ENCODE results near the gene JAML.

Gene JAML

DNA sequence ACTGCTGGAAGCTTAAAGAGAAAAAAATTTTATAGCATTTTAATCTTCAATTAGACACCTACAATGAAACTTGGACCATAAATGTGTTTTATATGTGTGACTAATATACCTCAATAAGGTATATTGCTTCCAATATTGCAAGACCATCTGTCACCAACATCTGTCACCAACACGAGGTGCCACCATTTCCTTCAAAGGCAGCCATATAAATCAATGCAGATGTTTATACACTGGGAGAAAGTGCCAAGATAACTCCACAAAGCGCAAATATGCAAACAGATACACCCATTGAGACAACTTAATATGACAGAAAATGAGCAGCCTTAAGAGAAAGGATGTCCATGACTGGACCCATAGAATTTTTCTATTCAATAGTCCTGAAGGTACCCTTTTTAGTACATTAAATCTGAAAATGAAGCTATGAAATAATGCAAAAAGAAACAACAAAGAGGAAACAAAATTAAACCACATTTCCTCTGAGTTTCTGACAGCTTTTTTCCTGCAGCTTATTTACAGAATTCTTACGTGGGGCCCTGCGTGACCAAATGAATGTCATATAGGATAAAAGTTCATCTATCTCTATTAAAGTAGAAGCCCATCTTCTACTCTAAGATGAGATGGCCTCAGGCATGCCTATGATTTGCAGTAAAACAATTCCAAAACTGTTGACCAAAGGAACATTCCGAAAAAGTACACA, 14.8 kb upstream of the JAML start:
- DNase-seq (ENCODE audit: low spot score) = no peak

DNA sequence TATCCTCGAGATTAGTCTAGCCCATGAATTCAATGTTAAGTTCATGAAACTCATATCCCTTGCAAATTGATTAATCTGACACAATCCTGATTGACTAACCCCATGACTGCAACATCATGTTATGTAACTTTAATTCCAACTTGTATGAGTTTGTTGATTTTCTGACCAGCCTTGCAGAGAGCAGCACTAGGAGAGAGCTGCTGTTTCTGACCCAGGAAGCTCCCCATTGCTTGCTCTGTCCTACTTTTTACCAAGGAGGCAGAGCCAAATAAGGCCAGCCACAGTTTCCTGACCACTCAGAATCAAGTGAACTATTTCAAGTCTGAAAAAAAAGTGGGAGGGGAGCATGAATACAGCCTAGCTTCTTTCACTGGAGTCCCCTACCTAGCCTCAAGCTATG, 14.1 kb upstream of the JAML start:
- no peak for DNase-seq (ENCODE audit: low spot score)

DNA sequence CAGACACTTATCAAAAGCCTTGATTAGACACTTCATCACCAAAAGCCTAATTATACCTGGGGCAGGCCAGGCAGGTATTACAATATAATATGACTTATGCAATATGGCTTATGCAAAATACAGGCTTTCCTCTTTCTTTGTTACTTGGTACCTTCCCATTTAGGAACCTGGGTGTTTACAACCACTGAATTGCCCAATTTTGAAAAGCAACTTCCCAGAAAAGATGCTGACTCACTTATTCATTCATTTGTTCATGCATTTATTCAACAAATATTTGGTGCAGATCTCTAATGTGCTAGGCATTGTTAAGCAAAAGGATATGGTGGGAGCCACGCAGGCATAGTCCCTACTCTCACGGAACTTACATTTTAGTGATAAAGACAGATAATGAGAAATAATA, 13.6 kb upstream of the JAML start:
- DNase-seq (ENCODE audit: low spot score) = no peak

DNA sequence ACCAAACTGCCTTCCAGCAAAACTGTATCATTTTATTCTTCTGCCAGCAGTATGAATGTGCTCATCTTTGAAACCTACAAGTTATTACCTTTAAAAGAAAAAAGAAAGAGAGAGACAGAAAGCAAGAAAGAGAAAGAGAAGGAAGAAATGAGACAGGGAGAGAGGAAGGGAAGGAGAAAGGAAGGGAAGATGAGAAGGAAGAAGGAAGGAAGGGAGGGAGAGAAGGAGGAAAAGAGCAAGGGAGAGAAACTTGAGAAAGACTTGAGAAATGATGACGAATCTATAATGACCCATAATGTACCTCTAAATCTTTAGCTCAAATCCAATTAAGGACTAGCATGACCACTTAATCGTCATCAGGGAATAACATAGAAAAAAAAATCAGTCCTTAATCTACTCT, 11.4 kb upstream of the JAML start:
- no peak for DNase-seq (ENCODE audit: low spot score)

DNA sequence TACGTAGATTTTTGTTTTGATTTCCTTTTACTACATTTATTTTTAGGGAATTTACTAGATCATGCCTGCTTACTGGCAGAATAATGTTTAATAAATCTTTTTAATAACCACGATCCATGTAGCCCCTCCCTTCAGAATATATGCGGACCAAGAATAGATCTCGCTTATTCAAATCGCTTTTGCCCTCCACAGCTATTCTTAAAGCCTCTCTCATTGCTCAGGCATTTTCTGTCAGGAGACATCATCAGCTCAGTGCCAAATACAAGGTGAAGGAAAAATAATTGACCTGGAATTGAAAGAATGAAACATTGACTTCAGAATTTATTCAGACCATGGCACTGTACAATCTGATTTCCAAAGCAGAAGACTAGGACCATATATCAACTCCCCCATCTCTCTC, 10.0 kb upstream of the JAML start:
- no peak for DNase-seq (ENCODE audit: low spot score)

DNA sequence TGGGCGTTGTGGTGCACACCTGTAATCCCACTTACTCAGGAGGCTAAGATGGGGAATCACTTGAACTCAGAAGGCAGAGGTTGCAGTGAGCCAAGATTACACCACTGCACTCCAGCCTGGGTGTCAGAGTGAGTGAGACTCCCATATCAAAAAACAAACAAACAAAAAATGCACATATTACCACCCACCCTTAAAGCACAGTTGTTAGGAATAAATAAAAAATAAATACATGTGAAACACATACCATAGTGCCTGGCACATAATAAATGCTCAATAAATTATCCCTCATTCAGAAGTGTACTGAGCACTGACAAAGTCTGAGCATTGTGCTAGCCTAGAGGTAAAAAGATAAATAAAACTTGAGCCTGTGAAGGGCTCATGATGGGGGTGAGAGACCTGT, 9.0 kb upstream of the JAML start:
- DNase-seq (ENCODE audit: low spot score) = no peak

DNA sequence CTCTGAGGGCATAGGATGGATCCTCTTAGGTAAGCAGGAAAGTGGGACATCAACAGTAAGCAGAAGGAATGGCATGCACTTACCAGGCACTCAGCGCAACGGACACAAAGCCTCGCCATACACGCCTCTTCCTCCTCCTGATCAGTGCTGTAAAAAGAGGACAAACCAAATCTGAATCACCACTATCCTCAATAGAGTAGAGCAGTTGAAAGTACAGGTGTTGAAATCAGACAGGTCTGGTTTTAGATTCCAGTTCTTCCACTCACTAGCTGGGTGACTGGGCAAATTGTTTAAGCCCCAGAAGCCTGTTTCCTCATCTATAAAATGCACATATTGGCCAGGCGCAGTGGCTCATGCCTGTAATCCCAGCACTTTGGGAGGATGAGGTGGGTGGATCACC, 8.6 kb upstream of the JAML start:
- DNase-seq (ENCODE audit: low spot score) = no peak

DNA sequence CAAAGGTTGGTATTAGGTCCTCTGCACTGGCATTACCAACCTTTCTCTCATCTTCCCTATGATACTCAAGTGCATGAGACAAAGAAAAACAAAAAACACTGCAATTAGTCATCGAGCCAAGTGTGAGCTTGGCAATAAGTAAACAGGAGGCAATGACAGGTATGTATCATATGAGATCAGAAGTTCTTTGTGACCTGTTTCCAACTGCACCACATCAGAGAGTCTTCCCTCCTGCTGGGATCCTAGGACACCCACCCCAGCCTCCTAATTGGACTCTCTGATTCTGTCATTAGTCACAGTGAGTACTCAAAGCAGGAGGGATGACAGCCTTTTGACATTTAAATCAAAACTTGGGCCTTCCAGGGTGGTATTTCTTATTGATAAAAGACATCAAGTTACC, 7.8 kb upstream of the JAML start:
- no peak for DNase-seq (ENCODE audit: low spot score)

DNA sequence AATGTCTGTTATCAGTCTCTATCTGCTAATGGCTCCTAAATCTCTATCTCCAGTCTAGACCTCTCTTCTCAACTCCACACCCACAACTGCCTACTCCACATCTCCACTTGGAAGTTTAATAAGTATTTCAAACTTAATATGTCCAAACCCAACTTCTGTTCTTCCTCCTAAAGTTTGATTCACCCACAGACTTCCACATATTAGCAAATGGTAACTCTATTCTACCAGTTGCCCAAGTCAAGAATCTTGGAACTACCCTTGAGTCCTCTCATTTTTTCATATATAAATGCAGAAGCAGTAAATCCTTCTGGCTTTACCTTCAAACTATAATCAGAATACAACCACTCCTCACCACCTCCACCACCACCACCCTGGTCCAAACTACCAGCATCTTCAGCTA, 6.7 kb upstream of the JAML start:
- no peak for DNase-seq (ENCODE audit: low spot score)

DNA sequence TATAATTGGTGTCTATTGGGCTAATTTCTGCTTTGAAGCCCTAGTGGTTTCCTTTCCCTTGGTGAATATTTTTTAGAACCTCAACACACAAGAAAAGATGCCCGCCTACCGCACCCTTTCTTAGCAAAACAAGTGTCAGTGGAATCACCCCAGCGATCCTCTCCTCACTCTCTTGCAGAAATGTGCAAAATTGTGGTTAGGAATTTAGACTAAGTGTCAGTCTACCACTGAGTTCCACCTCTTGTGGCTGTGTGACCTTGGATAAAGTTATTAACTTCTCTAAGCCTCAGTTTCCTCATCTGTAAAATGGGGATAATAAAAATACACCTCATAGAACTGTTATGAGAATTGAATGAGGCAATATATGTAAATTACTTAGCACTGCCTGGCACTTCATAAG, 5.3 kb upstream of the JAML start:
- no peak for DNase-seq (ENCODE audit: low spot score)

DNA sequence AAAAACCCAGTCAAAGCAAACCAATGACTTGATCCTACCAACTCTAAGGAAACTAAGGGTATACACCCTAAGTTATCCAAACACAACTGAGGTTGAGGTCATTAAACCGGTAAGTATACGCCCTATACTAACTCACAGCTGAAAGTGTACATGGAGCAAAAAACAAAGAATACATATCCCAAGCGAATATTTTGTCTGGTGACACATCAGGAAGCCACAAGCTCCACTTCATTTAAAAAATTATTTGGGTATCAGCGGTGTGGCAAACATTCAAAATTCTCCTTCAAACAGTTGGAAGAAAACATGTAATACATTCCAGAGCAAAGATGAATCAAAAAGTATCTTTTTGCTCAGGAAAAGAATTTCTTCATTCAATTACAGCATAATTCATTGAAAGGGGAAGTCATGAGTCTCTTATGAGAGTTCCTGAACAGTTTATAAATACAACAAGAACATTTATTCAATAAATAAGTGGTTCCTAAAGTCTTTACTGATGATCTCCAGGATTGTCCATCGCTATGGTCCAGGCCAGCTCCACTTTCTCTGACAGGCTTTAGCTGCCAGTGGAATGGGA, 4.5 kb upstream of the JAML start:
- DNase-seq (ENCODE audit: low spot score) = no peak

DNA sequence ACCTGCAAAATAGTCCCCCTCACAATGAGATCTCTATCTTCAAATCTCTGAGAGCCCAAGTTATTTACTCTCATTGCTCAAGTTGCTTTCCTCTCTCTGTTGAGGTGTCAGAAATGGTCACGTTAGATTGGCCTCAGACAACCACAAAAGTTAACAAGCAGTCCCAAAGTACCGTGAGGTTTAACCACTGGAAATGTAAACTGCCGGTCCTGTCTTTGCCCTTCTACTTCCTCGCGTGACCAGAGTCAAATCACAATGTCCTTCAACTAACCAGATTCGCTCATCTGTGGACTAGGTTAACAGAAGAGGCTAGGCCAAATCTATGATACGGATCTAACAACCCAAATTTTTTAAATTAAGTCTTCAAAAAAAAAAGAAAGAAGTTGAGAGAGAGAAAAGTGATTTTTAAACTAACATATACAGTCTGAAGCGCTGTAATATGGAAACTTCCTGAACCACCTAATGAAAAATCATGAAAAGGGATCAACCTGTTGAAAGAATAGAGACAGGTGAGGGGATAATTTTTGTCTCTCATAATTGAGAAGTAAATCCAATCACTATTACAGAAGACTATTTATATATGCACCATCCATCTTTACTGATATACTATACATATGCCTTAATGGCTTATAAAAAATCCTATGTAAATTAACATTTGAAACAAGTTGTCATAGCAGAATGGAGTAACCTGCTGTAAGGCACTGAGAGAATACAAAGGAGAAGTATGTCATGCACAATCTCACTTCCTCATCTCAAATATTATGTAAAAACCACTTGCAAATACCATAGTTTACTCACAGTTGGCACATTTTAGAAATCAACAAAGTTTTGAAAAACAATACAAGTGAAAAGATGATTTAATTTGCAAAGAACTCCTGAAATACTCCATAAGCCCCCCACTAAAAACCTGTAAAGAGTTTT, 3.3 kb upstream of the JAML start:
- DNase-seq (ENCODE audit: low spot score) = peak; percentile 41

DNA sequence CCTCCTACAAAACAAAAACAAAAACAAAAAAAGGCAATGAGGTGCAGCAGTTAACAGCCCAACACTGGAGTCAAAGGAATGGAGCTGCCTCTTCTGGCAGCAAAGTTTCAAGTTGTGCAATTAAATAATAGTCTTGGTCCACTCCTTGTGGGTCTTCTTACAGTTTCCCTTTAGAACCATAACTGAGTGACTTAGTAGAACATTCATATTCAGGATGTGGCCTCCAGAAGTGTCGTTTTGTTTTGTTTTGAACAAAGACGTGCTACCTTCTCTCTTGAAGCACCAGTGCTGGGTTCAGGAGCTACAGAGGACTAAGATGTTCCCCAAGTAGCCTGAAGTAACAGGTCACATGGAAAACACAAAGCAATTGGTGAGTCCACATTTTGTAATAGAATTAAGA, 2.0 kb upstream of the JAML start:
- no peak for DNase-seq (ENCODE audit: low spot score)

DNA sequence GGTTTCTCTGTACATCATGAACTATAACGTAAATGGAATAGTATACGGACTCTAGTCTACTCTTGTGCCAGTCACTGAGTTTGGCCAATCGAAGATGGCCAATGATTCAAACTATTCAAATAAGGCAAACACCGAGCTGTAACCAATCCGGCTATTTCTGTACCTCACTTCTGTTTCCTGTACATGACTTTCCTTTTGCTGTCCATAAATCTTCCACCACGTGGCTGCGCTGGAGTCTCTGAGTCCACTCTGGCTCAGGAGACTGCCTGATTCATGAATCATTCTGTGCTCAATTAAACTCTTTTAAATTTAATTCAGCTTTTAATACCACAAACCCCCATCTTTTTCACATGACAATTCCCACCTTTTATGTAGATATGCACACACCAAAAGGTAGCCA, 1.5 kb upstream of the JAML start:
- no peak for DNase-seq (ENCODE audit: low spot score)

DNA sequence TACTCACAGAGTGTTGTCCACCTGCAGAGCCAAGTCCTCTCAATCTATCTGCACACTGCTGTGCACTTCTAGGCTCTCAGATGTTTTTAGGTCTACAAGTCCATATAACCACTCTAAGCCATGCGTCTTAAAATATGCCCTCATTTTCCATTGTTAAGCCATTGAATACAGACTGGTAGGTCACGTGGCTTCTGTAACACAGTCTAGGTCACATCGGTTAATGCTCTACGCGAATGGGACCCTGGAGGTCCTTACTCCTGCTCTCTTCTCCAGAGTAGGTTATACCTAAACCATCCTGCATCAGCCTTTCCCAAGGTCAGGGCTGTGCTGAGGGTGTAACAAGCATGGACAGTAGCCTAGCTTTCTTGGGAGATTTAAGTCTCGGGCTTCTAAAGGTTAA, 819 bp downstream of the JAML start:
- no peak for DNase-seq (ENCODE audit: low spot score)

DNA sequence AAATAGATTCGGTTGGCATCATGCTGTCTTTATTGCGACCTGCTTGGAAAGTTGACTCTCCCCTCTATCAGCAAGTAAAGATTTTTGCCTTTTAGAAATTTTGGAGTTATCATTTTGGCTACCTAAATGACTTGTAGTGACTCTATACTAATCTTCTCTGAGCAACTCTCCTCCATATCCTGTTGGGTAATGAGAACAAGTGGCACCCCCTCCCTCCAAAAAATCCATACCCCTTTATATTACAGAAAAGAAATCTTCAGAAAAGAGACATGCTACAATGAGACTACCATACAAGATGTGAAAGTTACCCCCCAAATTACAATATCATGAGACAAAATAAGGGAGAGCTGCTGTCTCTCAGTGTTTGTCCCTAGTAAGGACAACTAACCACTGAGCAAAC, 1.2 kb downstream of the JAML start:
- DNase-seq (ENCODE audit: low spot score) = no peak

DNA sequence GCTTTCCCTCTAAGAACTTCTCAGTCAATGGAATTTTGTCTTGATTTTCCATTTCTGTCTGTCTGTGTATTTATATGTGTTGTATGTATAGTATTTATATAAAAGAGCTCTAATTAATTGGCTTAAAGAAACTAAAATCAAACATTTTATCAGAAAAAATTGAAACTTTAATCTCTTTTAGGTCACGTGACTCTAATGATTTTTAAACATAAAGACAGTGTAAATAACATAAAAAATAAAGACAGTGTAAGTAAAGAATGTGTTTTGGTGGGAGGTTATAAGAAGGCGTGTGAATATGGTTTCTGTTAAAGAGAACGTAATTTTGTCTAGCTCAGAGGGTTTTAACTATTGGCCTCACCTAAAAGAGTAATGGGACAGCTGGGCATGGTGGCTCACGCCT, 2.4 kb downstream of the JAML start:
- no peak for DNase-seq (ENCODE audit: low spot score)

DNA sequence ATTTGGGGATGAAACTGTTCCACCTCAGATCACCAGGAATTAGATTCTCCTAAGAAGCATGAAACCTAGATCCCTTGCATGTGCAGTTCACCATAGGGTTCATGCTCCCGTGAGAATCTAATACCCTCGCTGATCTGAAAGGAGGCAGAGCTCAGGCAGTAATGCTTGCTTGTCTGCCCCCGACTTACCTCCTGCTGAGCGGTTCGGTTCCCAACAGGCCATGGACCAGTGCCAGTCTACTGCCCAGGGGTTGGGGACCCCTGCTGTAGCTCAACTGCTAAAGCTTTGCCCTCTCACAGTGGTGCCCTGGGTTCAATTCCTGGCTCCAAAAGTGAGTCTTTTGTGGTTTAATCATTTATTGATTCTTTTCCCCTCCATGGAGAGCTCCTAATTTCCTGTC, 3.4 kb downstream of the JAML start:
- no peak for DNase-seq (ENCODE audit: low spot score)

DNA sequence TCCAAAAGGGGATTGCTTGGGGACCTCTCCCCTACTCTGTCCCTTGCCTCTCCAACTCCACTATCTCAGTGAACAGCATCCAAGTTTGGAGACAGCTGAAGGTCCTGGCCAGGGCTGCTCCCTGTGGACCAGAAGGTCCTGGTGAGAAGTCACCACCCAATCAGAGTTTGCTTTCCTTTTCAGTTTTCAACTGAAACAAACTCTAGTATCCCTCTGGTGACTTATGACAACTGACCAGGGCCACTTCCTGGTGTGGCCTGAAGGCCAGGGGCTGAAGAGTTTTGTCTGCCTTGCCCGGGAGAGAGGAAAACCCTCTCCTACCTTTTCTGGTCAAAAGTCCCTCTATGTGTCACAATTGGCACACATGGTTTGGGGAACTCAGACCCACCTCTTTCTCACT, 5.1 kb downstream of the JAML start:
- DNase-seq (ENCODE audit: low spot score) = no peak

DNA sequence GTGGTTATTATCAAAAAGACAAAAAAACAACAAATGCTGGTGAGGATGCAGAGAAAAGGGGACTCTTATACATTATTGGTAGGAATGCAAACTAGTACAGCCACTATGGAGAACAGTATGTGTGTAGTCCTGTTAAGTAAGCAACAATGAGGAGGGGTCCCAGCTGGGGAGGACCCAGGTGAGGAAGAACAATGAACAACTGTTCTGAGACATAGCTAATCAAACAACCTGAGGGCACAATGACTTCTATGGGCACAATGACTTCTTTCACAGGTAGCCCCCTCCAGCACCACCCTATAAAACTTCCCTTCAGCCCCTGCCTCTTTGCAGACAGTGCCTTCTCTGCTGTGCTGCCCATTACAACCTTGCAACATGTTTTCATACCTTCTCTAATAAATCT, 5.6 kb downstream of the JAML start:
- no peak for DNase-seq (ENCODE audit: low spot score)

DNA sequence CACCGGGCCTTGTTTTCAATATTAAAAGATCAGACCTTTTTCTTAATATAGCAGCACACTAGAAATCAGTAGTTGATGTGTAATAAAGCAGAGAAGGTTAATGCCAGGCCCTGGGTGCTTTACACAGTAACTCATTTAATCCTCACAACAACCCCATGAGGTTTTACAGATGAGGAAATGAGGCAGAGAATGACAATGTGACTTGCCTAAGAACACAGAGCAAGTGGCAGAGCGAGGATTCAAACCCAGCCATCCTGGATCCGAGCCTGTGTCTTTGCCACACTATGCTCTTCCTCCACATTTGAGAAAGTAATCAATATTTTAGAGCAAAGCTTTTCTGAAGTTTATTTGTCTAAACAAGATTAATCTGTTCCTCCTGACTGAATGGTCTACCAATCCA, 7.2 kb downstream of the JAML start:
- DNase-seq (ENCODE audit: low spot score) = no peak

DNA sequence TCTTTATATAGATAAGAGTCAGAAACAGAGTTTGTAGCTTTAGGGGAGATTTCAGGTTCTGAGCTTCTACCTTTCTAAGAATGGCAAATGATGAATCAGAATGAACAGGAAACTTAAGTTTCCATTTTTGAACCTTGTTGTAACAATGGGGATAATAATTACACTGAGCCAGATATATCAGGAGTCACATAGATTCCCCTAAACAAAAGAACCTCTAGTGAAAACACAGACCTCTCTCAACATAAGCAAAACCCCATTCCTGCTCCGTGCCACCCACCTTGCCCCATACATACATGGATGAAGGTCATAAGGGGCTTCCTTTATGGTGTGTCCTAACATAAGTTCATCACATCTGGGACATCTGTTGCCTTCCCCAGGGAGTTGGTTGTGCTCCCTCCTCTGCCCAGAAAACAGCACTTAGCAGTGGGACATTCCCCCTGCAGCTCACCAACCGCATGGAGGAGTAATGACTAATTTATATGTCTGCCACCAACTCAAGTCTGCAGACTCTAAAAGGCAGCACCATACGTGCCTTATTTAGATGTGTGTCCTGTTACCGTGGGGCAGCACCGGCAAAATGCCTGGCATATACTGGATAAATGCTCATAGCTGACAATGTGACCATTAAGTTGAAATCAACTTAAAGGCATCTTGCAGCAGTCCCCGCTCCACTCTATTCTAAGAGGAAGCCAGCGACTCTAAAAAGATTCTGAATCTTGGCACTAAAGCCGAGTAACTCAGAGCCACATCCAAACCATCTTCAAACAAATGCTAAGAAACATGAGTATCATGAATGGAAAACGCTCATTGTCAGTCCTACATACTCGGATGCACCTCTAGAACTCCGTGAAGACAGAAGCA, 8.0 kb downstream of the JAML start:
- DNase-seq (ENCODE audit: low spot score) = no peak

Data from germinal center (tissue), 1 donor.